Caco-2 (cell line): Measurements from ENCODE around the gene MPDU1. TPM values are rescaled to one million over a fixed set of nuclear protein-coding genes. Genes with fewer than 3 reads are reported as not detected.
A peak's percentile ranks its signal among the peaks of the same experiment; 100 is the strongest.

Source experiments
- BruUV-seq: library from RNA; stranded (reverse); fragments of 400-500 nt; replicated peaks from 2 replicates; lab custom pipeline; 2021; lab: Mats Ljungman, UMichigan
- CTCF ChIA-PET: fragments of 300-600 bp; sonication (Branson Sonifier 250); formaldehyde crosslinking; loops from one replicate; lab custom pipeline; 2022; ENCODE audit warnings: antibody characterized with exemption; lab: Charles Lee
- POLR2A ChIA-PET: fragments of 300-600 bp; sonication (Branson Sonifier 250); formaldehyde crosslinking; loops from one replicate; lab custom pipeline; 2022; ENCODE audit warnings: antibody characterized with exemption; lab: Charles Lee
- DNase-seq, 2 experiments: peaks; one replicate each; pipeline versions ENCODE4 v3.0.0 to v3.0.0-alpha.2; 2020 to 2022
- H3K27me3 ChIP-seq: replicated peaks from 2 replicates; pipeline ENCODE4 v1.6.0; 2011; ENCODE audit warnings: low read length; ENCODE audit not compliant: control insufficient read depth, insufficient read depth
- H3K36me3 ChIP-seq: 2 replicates; pipeline ENCODE4 v1.5.1; 2011; ENCODE audit warnings: low read length; ENCODE audit not compliant: control insufficient read depth, insufficient read depth
- H3K4me1 ChIP-seq: fragments of 250-450 bp; sonication (Bioruptor Pico); 2 replicates; pipeline ENCODE4 v1.5.1; 2020; ENCODE audit warnings: mild to moderate bottlenecking
- H3K4me3 ChIP-seq: 2 replicates; pipeline ENCODE4 v1.5.1; 2011; ENCODE audit warnings: low read depth, mild to moderate bottlenecking, control low read depth, low read length
- H3K9me3 ChIP-seq: fragments of 250-450 bp; sonication (Bioruptor Pico); 2 replicates; pipeline ENCODE4 v1.5.1; 2020; ENCODE audit warnings: mild to moderate bottlenecking, moderate library complexity
- H3K27ac Mint-ChIP-seq: one replicate; pipeline ENCODE4 v1.8.0; 2022; ENCODE audit warnings: mixed read lengths; ENCODE audit not compliant: unreplicated experiment
- H3K27me3 Mint-ChIP-seq: one replicate; pipeline ENCODE4 v1.8.0; 2022; ENCODE audit warnings: mixed read lengths; ENCODE audit not compliant: insufficient read depth, unreplicated experiment
- H3K36me3 Mint-ChIP-seq: one replicate; pipeline ENCODE4 v1.8.0; 2022; ENCODE audit warnings: mild to moderate bottlenecking, mixed read lengths; ENCODE audit not compliant: insufficient read depth, unreplicated experiment
- H3K4me1 Mint-ChIP-seq: one replicate; pipeline ENCODE4 v1.8.0; 2022; ENCODE audit warnings: low read depth, mixed read lengths; ENCODE audit not compliant: unreplicated experiment
- H3K4me3 Mint-ChIP-seq: one replicate; pipeline ENCODE4 v1.8.0; 2022; ENCODE audit warnings: mild to moderate bottlenecking, moderate library complexity, mixed read lengths; ENCODE audit not compliant: unreplicated experiment
- H3K9me3 Mint-ChIP-seq: one replicate; pipeline ENCODE4 v1.8.0; 2022; ENCODE audit warnings: mixed read lengths; ENCODE audit not compliant: unreplicated experiment
- CTCF ChIP-seq, 2 experiments: fragments of 200-600 bp in 1 of 2; IDR thresholded peaks; 1 replicate in 1 of 2; 2 replicates in 1 of 2; pipeline versions ENCODE4 v1.5.1 to v1.8.0; 2011 to 2022; ENCODE audit warnings: antibody characterized with exemption in 1 of 2, control low read depth in 1 of 2, inconsistent platforms in 1 of 2, low read depth in 1 of 2, low read length in 1 of 2, mild to moderate bottlenecking in 1 of 2, moderate library complexity in 1 of 2; ENCODE audit not compliant: insufficient read depth in 1 of 2, severe bottlenecking in 1 of 2, unreplicated experiment in 1 of 2
- intact Hi-C: fragments of 100-400 bp; cut with micrococcal nuclease; formaldehyde crosslinking; loops from one replicate; pipeline ENCODE4 v1.10.0; 2022; ENCODE audit not compliant: unreplicated experiment
- total RNA-seq: library from RNA; stranded (reverse); gene quantifications from 2 replicates; pipeline ENCODE4 v1.2.3, GENCODE V29; 2022

Gene MPDU1
- total RNA-seq, 1 experiment from 2014 or later, result 44.2 TPM

GRCh38 chr17:7559320-7560171 lies 24.1 kb upstream of the MPDU1 start:
- no peak for TF ChIP-seq CTCF (IDR thresholded peaks at IDR 0.05; ENCODE audit: insufficient read depth in 1 of 2, low read depth in 1 of 2, low read length in 1 of 2, severe bottlenecking in 1 of 2, unreplicated experiment in 1 of 2)
- peaks cover 7% of the 10 kb centered on the region for H3K4me1 Mint-ChIP-seq
- Histone ChIP-seq H3K27me3 (no peaks in the 10 kb centered on the region), H3K4me1 (peaks cover 4% of the 10 kb centered on the region; the same call in 1 of the 2 replicates), H3K9me3 (no peaks in the 10 kb centered on the region), H3K4me3 (no peak overlapping the region), H3K36me3 (no peaks in the 10 kb centered on the region)
- no peak for DNase-seq
- H3K9me3 Mint-ChIP-seq, result no peaks in the 10 kb centered on the region
- POLR2A ChIA-PET, result no interaction called here
- H3K4me3 Mint-ChIP-seq, result no peak overlapping the region
- no peak overlapping the region for H3K27ac Mint-ChIP-seq
- CTCF ChIA-PET, result interaction anchor here (1.6 kb wide), 1 partner anchor 123 kb away, joined by 21 read pairs; the partner anchor contains the start of gene TMEM102
- peaks cover 28% of the 10 kb centered on the region for H3K36me3 Mint-ChIP-seq
- no peaks in the 10 kb centered on the region for H3K27me3 Mint-ChIP-seq
- intact Hi-C loops, result loop anchor here (2.0 kb wide), 1 partner anchor 203 kb away; no protein-coding TSS in a partner anchor
- no TSS peak for BruUV-seq

GRCh38 chr17:7560172-7561027 lies 23.3 kb upstream of the MPDU1 start:
- CTCF ChIA-PET, result interaction anchor here (0.5 to 1.6 kb wide), 15 partner anchors 9 to 447 kb away, joined by 3 to 21 read pairs (median 3); partner anchors contain the start of genes FXR2, SLC2A4, TMEM102 and TMEM256
- no peaks in the 10 kb centered on the region for H3K27me3 Mint-ChIP-seq
- TF ChIP-seq CTCF (IDR thresholded peaks at IDR 0.05; ENCODE audit: insufficient read depth in 1 of 2, low read depth in 1 of 2, low read length in 1 of 2, severe bottlenecking in 1 of 2, unreplicated experiment in 1 of 2), result peak in 1 of 2 experiments; percentile 9

More at GRCh38 chr17:7560172-7561027, 23.3 kb upstream of the MPDU1 start:
- no peaks in the 10 kb centered on the region for H3K36me3 ChIP-seq
- Mint-ChIP-seq H3K9me3 (no peaks in the 10 kb centered on the region), H3K4me1 (peaks cover 3% of the 10 kb centered on the region), H3K36me3 (peaks cover 32% of the 10 kb centered on the region), H3K4me3 (peak overlapping the region; percentile 86), H3K27ac (peak overlapping the region; percentile 75)
- intact Hi-C loops, result loop anchor here (1.0 to 2.0 kb wide), 3 partner anchors 46 to 204 kb away; partner anchors contain the start of gene TMEM102
- H3K27me3 ChIP-seq, result no peaks in the 10 kb centered on the region
- H3K9me3 ChIP-seq, result no peaks in the 10 kb centered on the region
- DNase-seq, result peak in 1 of 2 experiments; percentile 23
- peak overlapping the region; percentile 10; the same call in 1 of the 2 replicates for H3K4me3 ChIP-seq
- H3K4me1 ChIP-seq, result peaks cover 4% of the 10 kb centered on the region; the same call in 1 of the 2 replicates
- POLR2A ChIA-PET, result interaction anchor here (0.6 kb wide), 2 partner anchors 51 to 279 kb away, joined by 3 read pairs; partner anchors contain the start of gene SLC2A4
- BruUV-seq, result no TSS peak
